Measurements from ENCODE around the gene EEF1AKMT1. TPM values are rescaled to one million over a fixed set of nuclear protein-coding genes. Genes with fewer than 3 reads are reported as not detected.

Gene EEF1AKMT1, protein sequence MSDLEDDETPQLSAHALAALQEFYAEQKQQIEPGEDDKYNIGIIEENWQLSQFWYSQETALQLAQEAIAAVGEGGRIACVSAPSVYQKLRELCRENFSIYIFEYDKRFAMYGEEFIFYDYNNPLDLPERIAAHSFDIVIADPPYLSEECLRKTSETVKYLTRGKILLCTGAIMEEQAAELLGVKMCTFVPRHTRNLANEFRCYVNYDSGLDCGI
- 10 to 100 TPM in 3 of 4 donors, 1 to 10 TPM in 1; 8.2 to 23.7 (median 18.5) TPM for total RNA-seq

DNA sequence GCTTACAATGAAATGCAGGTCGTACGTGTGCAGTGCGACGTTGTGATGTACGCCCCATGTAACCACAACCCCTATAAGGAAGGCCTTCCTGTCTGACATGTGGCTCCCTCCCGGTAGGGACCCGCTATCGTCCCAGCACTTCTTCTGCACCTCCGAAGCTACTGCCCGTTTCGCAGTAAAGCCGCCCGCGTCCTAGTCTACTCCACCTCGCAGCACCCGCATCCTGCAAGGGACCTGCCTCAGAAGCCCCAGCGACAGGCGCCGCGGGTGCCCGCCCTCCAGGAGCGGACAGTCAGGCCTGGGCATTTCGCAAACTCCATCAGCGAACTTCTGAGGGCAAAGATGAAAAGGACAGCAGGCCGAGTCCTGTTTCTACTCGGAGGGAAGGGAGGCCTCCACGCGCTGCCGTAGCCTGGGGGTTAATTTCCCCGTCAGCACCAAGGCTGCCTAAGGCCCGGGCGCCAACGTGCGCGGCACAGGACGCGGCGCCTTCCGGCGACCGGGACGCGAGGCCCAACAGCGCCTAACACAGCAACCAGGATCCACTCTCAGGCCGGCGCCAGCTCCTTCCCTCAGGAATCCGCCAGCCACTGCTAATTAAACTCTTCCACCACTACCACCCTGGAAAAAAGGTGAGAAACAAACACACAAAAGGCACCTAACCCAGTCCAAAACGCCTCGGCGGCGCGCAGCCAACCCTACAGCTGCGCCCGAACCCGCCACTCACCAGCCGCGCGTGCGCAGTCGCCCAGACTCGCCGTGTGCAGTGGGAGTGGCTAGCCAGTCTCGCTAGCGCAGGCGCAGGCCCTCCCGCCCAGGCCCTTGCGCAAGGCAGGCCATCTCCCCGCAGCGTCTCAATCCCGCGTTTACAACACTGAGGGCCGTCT is at the start of gene EEF1AKMT1:
Gene EEF1AKMT1, minus strand, starts transcription at position 768 of the 887 bp plus-strand sequence. CDS start 16,363 bp downstream, outside the sequence.
- Histone ChIP-seq H3K4me3 (peak within 1 kb of the TSS; percentile 69 to 81 (median 74)), H3K27me3 (no peaks in the 10 kb centered on the region), H3K36me3 (peaks cover 0 to 27% (median 0%) of the 10 kb centered on the region in 3 donors), H3K27ac (peak within 1 kb of the TSS; percentile 86 to 93 (median 92)), H3K4me1 (peaks cover 0 to 21% (median 4%) of the 10 kb centered on the region in 4 donors), H3K9me3 (peaks cover 0 to 18% (median 0%) of the 10 kb centered on the region in 4 donors)
- peak; percentile 87 to 88 for DNase-seq (ENCODE audit: low spot score in 2 of 2)
- TF ChIP-seq POLR2A (IDR thresholded peaks at IDR 0.05), result peak; percentile 72 to 83
- TF ChIP-seq EP300 (IDR thresholded peaks at IDR 0.05), result peak; percentile 68 to 97
- TF ChIP-seq, protein P1, sequence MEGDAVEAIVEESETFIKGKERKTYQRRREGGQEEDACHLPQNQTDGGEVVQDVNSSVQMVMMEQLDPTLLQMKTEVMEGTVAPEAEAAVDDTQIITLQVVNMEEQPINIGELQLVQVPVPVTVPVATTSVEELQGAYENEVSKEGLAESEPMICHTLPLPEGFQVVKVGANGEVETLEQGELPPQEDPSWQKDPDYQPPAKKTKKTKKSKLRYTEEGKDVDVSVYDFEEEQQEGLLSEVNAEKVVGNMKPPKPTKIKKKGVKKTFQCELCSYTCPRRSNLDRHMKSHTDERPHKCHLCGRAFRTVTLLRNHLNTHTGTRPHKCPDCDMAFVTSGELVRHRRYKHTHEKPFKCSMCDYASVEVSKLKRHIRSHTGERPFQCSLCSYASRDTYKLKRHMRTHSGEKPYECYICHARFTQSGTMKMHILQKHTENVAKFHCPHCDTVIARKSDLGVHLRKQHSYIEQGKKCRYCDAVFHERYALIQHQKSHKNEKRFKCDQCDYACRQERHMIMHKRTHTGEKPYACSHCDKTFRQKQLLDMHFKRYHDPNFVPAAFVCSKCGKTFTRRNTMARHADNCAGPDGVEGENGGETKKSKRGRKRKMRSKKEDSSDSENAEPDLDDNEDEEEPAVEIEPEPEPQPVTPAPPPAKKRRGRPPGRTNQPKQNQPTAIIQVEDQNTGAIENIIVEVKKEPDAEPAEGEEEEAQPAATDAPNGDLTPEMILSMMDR (IDR thresholded peaks at IDR 0.05), result peak in 1 of 5 experiments; percentile 30
- WGBS, 2 donors, result 0 to 1% methylated on average over 44 to 62 of the region's 72 CpGs

DNA sequence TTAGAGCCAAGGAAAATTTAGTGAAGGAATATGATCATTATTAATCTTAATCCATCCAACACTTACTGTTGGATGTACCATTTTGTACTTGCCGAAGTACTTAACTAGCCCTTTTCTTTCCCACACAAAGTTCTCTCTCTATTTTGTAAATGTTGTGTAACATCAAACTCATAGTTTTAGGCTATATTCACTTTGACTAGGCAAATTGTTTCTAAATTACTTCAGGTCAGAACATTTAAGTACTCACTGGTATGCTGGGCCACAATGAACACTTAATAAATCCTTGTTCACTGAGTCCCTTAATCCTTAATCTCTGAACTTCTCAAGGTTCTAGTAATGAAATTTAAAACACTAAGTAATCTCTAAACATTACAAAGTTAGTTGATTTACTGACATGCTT is 49.3 kb upstream of the EEF1AKMT1 start:
- 96 to 100% methylated on average over 1 of the region's 1 CpG for WGBS, 2 donors
- no peak overlapping the region for H3K27ac ChIP-seq
- TF ChIP-seq EP300 (IDR thresholded peaks at IDR 0.05) (no peak), POLR2A (IDR thresholded peaks at IDR 0.05) (no peak)
- TF ChIP-seq, protein P1 (IDR thresholded peaks at IDR 0.05), result no peak

DNA sequence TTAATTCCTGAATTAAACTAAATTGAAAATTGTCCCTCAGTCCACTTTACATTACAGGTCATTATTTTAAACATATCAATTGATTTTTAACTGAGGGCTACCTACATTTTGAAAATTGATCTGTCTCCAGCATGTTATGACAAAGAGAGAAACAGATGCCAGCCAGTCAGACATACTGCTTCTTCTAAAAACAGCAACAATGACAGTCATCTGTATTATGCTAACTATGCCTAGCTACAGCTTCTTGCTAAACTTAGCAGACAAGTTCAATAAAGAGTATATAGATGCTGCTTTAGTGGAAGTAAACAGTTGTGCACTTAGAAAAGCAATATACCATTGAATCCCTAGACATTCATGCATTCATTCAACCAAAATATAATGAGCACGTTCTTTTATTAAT is 48.6 kb upstream of the EEF1AKMT1 start:
- no peaks in the 10 kb centered on the region for H3K4me1 ChIP-seq
- DNase-seq (ENCODE audit: low spot score in 2 of 2), result no peak
- H3K27ac ChIP-seq, result no peak overlapping the region
- H3K36me3 ChIP-seq, result peaks cover 0 to 9% (median 0%) of the 10 kb centered on the region in 3 donors
- no peaks in the 10 kb centered on the region for H3K27me3 ChIP-seq
- H3K9me3 ChIP-seq, result no peaks in the 10 kb centered on the region
- TF ChIP-seq POLR2A (IDR thresholded peaks at IDR 0.05) (no peak), EP300 (IDR thresholded peaks at IDR 0.05) (no peak)
- TF ChIP-seq, protein P1 (IDR thresholded peaks at IDR 0.05), result no peak
- no peak overlapping the region for H3K4me3 ChIP-seq
- WGBS, 2 donors, result 88 to 94% methylated on average over 1 of the region's 1 CpG

More for the DNA sequence above, 49.3 kb upstream of the EEF1AKMT1 start:
- Histone ChIP-seq H3K4me3 (no peak overlapping the region), H3K9me3 (no peaks in the 10 kb centered on the region), H3K4me1 (peaks cover 0 to 2% (median under 1%) of the 10 kb centered on the region in 4 donors), H3K36me3 (peaks cover 0 to 9% (median 0%) of the 10 kb centered on the region in 3 donors), H3K27me3 (no peaks in the 10 kb centered on the region)
- no peak for DNase-seq (ENCODE audit: low spot score in 2 of 2)

DNA sequence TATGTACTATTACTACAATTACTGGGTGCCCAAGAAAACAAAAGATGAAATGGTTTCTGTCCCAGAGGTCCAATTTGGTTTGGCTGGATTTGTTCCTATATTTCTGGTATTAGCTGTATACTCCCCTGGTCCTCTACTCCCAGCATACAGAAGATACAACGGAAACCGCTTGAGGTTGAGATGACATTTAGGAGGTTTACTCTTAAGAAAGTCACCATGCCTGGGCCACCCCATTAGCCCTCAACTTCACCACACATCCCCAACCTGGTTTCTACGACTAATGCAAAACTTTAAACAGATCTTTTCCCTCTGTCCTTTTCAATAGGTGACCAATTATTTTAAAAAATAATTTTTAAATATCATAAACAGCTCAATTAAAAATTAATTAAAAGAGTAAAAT is 46.0 kb upstream of the EEF1AKMT1 start:
- no peak for TF ChIP-seq POLR2A (IDR thresholded peaks at IDR 0.05)
- no peak for TF ChIP-seq EP300 (IDR thresholded peaks at IDR 0.05)
- TF ChIP-seq, protein P1 (IDR thresholded peaks at IDR 0.05), result no peak
- 98% methylated on average over 3 of the region's 3 CpGs for WGBS, 2 donors
- Histone ChIP-seq H3K4me1 (peaks cover 0 to 8% (median under 1%) of the 10 kb centered on the region in 4 donors), H3K4me3 (no peak overlapping the region), H3K27me3 (no peaks in the 10 kb centered on the region), H3K36me3 (peaks cover 0 to 9% (median 0%) of the 10 kb centered on the region in 3 donors), H3K9me3 (no peaks in the 10 kb centered on the region), H3K27ac (no peak overlapping the region)
- no peak for DNase-seq (ENCODE audit: low spot score in 2 of 2)
